Glomerular visceral epithelial cell (primary cell): ENCODE measurements around the gene CDH1.
"Not testable (repeated sequence)": the region's sequence is repeated elsewhere in the genome, so short reads cannot be mapped to it uniquely, and the experiment has no call there.

Experiments
- DNase-seq: peaks from one replicate; pipeline ENCODE4 v3.0.0-alpha.2; 2016; ENCODE audit errors: extremely low spot score

Gene CDH1

DNA sequence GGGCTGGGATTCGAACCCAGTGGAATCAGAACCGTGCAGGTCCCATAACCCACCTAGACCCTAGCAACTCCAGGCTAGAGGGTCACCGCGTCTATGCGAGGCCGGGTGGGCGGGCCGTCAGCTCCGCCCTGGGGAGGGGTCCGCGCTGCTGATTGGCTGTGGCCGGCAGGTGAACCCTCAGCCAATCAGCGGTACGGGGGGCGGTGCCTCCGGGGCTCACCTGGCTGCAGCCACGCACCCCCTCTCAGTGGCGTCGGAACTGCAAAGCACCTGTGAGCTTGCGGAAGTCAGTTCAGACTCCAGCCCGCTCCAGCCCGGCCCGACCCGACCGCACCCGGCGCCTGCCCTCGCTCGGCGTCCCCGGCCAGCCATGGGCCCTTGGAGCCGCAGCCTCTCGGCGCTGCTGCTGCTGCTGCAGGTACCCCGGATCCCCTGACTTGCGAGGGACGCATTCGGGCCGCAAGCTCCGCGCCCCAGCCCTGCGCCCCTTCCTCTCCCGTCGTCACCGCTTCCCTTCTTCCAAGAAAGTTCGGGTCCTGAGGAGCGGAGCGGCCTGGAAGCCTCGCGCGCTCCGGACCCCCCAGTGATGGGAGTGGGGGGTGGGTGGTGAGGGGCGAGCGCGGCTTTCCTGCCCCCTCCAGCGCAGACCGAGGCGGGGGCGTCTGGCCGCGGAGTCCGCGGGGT is at the start of gene CDH1:
TSS of gene CDH1 (plus strand) at position 247 of the 684 bp plus-strand sequence. CDS start at position 371, 124 bp downstream.
- DNase-seq, result no peak

DNA sequence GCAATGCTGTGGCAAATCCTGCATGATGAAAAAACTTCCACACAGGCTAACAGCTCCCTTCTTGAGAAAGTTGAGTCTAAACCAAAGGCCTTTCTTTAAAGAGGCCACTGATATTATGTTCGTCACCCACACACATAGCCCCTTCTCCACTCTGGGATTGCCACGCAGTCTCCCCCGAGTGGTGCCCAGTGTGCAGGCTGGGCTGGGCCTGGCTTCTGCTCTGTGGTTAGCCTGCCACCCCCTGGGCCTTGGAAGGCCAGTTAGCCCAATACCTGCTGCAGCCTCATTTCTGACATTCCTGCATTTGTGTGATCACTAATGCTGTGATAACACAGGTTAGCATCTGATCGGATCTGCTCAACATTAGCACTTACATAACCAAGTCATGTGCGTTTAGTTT is 47.2 kb upstream of the CDH1 start:
- no peak for DNase-seq

DNA sequence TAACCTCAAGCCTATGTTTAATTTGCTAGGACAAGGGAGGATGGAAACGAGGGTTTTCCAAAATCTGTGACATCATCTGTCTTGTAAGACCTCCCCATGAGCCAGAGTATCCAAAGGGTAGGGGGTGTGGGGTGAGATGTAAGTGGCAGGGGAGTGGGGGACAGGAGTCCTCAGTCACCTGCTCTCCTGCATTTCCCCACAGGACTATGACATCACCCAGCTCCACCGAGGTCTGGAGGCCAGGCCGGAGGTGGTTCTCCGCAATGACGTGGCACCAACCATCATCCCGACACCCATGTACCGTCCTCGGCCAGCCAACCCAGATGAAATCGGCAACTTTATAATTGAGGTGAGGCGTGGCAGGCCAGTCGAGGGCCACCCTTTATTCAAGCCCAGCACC is 41.5 kb upstream of the CDH1 start:
- no peak for DNase-seq

GRCh38 chr16:68696514-68696913 is 40.6 kb upstream of the CDH1 start:
- DNase-seq, result no peak

DNA sequence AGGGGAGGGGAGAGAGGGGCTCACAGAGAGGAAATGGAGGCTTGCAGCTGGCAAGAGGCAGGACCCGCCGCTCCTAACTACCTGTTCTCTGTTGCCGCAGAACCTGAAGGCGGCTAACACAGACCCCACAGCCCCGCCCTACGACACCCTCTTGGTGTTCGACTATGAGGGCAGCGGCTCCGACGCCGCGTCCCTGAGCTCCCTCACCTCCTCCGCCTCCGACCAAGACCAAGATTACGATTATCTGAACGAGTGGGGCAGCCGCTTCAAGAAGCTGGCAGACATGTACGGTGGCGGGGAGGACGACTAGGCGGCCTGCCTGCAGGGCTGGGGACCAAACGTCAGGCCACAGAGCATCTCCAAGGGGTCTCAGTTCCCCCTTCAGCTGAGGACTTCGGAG is 39.0 kb upstream of the CDH1 start:
- DNase-seq, result no peak

- no peak for DNase-seq
Measured at GRCh38 chr16:68700120-68700519, 37.0 kb upstream of the CDH1 start.

DNA sequence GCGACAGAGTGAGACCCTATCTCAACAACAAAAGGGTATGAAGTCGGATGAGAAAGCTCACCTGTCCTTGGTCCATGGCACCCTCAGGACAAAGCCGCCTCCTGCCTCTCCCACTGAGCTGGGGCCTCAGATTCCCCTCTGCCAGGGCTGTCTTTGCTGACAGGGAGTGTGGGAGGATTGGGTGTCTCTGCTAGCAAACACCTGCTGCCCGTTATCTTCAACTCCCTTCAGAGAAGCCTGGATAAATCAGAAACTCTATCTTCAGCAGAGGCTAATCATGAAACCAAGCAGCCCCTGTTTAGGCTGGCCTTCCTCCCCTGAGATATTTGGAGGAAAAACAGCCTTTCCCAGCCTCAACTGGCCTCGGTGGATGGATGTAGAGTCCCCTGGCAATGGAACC is 36.3 kb upstream of the CDH1 start:
- no peak for DNase-seq

DNA sequence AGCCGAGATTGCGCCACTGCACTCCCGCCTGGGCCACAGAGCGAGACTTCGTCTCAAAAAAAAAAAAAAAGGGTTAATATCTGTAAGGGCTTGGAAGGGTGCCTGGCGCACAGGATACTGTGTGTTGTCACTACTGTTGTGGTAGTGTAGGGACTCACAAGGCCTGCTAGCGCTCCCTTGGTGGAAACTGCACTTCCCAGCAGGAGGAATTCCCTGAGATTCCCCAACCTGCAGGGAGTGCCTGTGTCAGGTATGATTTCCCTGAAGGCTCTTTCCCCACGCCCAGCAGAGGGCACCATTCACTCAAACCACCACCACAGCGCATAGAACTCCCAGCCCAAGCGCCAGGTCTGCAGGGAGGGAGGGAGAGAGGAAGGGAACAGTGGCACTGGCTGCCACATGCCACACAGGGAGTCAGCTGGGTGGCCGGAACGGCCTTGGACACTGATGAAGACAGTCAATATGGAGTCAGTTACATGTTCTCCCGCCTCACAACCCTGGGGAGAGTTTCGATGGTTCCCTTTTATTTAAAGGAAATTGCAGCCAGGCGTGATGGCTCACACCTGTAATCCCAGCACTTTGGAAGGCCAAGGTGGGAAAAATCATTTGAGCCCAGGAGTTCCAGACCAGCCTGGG is 32.7 kb upstream of the CDH1 start:
- peak; percentile 72 for DNase-seq

DNA sequence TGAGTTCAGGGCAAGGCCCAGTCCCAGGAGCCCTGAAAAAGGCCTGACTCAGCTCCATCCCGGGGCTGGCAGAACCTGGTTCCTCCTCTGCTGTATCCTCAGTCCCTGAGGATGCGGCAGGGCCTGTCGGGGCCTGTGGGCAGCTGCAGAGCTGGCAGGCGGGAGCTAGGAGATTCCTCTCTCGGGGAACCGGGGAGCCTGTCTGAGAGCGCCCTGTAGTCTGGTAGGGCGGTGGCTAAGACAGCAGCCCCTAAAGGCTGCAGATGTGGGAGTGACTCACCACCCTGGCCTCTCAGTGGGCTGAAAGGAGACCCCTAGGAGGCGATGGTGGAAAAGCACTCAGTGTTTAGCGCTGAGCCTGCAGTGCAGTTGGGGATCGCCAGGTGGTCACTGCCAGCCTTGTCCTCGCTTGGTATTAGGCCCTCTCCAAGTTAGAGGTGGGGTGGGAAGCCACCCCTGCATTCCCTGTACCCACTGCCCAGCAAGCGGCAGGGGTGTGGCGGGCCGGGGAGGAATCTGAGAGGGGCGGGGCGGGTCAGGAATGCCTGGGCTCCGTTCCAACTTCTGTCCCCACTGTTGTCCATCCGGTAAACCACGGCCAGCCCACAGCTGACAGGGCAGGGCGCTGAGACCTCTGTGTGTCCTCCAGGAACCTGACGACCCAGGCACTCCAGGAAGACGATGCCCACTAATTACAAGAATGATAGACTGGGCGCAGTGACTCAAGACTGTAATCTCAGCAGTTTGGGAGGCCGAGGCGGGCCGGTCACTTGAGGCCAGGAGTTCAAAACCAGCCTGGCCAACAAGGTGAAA is 29.5 kb upstream of the CDH1 start:
- DNase-seq, result peak; percentile 93

DNA sequence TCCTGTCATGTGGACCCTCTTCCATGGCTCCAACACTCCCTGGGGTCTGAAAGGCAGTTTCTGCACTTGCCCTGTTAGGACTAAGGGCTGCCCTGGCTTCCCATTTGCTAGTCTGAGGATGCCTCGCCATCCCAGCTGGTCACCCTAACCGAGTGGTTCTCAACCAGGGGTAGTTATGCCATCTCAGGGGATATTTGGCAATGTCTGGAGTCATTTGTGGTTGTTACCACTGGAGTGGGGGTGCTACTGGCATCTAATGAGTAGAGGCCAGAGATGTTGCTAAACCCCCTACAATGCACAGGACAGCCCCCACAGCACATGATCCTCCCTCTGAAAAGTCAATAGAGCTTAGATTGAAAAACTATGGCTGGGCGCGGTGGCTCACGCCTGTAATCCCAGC is 26.9 kb upstream of the CDH1 start:
- DNase-seq, result no peak

- no peak for DNase-seq
Measured at GRCh38 chr16:68711421-68712139, 25.5 kb upstream of the CDH1 start.

- DNase-seq, result no peak
Measured at GRCh38 chr16:68713361-68713760, 23.7 kb upstream of the CDH1 start.

DNA sequence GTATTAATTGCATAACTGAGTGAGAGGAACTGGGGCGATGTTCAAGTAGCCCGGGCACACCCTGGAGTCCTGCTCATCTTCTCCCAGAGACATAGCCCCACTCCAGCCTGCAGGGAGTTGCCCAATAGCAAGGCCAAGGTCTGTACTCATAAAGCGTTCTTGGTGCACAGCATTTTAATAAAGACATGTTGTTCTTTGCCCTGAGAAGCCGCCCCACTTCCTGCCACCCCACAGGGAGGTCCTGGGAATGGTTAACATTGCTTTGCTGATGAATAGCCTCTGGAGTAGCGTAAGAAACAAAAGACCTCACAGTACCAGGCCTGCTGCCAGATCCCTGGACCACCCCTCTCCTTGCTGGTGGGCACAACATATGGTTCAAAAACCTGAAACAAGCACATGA is 21.6 kb upstream of the CDH1 start:
- DNase-seq, result no peak

DNA sequence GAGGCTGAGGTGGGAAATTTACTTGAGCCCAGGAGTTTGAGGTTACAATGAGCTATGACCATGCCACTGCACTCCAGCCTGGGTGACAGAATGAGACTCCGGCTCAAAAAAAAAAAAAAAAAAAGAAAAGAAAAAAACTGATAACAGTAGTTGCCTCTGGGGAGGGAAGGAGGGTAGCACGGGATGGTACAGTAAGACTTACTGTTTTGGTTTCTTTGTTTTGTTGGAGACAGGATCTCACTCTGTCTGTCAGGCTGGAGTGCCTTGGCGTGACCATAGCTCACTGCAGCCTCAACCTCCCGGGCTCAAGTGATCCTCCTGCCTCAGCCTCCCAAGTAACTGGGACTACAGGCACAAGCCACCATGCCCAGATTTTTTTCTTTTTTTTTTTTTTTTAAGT is 20.6 kb upstream of the CDH1 start:
- DNase-seq, result not testable (repeated sequence)

DNA sequence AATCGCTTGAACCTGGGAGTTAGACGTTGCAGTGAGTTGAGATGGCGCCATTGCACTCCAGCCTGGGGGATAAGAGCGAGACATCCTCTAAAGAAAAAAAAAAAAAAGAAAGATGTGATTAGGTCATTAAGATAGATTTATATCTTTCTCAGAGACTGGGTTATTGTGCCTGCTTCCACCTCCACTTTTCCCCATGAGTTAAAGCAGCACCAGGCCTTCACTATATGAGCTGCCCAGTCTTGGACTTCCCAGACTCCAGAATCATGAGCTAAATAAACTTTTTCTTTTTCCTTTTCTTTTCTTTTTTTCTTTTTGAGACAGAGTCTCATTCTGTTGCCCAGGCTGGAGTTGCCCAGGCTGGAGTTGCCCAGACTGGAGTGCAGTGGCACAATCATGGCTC is 19.4 kb upstream of the CDH1 start:
- DNase-seq, result no peak

GRCh38 chr16:68718590-68718989 is 18.5 kb upstream of the CDH1 start:
- no peak for DNase-seq

DNA sequence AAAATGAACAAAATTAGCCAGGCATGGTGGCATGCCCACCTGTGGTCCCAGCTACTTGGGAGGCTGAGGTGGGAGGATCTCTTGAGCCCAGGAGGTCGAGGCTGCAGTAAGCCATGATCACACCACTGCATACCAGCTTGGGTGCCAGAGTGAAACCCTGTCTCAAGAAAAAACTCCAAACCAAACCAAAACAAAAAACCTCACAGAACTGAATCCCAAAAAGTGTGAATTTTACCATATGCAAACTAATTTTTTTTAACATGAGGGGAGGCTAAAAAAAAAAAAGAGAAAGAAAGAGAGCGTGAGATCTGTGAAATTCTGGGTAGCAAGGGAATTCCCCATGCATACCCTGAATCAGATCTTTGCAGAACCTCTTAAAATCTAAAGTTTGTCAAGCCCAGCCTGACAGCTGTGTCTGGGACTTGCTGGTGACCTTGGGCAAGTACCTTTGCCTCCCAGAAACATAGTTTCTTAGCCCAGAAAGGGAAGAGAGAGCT is 17.1 kb upstream of the CDH1 start:
- no peak for DNase-seq

DNA sequence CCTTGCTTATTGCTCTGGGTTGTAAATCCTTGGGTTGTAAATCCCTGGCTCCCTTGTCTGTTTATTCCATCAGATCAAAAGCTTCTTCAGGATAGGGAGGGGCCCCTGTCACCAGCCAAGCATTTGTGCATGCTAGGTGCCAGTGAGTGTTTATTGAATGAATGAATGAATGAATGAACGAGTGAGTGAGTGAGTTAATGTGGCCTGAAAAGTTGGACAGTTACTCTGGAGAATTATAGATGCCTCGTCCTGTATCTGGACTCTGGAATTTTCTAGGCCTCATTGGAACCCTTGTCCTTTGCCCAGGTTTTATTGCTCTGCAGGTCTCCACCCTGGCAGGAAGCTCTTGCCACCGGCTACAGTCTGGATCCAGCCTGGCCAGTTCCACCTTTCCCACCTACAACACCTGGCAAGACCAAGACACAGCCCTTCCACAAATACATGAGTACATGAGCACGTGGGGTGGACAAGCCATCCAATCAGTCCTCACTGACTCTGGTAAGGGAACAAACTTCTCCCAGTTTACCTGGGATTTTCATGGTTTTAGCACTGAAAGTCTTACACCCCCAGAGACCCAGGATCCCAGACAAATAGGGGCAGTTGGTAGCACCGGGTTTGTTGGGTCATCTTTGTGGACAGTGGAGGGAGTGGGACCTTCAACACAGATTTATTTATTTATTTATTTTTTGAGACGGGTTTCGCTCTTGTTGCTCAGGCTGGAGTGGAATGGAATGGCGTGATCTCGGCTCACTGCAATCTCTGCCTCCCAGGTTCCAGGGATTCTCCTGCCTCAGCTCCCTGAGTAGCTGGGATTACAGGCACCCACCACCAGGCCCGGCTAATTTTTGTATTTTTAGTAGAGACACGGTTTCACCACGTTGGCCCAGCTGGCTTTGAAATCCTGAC is 14.7 kb upstream of the CDH1 start:
- DNase-seq, result no peak

- DNase-seq, result no peak
Measured at GRCh38 chr16:68724797-68725196, 12.3 kb upstream of the CDH1 start.

DNA sequence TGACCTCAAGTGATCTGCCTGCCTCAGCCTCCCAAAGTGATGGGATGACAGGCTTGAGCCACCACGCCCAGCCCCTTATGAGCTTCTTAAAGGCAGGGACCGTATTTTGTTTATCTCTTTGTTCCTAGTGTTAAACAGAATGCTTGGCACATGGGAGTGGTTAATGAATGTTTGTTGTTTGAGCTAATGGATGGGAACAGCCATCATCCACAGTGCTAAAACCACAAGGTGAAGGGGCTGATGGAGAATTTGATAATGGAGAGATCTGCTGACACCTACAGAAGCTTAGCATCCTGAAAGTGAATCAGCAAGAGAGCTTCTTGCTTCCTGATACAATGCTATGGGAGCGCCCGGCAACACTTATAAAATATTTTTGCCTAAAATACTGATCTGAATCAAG is 8.6 kb upstream of the CDH1 start:
- no peak for DNase-seq

GRCh38 chr16:68731637-68732036 is 5.5 kb upstream of the CDH1 start:
- DNase-seq, result no peak
